ENCODE measurements around the gene SLC25A3.

SLC25A3 gene

GRCh38 chr12:98653866-98654493, 60.5 kb downstream of the SLC25A3 start:
- DNase-seq (ENCODE audit: extremely low read depth in 1 of 2, low read depth in 1 of 2) = no peak

Measured in activated CD8-positive, alpha-beta memory T cell treated with anti-CD3 and anti-CD28 coated beads for 1 hour (primary cell).